ENCODE results near the gene SELENOW. TPM values are rescaled to one million over a fixed set of nuclear protein-coding genes. Genes with fewer than 3 reads are reported as not detected.

Gene SELENOW
- total RNA-seq, 2 experiments from 2014 or later = 71.6 TPM

DNA sequence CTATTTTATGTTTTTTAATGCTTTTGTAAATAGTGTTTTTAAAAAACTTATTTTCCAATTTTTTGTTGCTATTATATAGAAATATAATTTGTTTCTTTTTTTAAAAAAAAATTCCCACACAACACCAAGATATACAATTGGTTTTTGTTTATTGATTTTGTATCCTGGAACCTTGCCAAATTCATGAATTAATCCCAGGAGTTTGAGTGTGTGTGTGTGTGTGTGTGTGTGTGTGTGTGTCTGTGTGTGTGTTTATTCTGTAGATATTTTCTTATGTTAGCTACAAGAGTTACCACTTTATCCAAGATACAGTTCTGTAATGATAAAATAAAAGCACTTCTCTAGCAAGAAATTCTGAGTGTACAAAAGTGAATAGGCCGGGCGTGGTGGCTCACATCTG, 18.3 kb downstream of the SELENOW start:
- Histone ChIP-seq H3K36me3 (ENCODE audit: insufficient read depth, low read length) (no peaks in the 10 kb centered on the region), H3K27ac (ENCODE audit: low read depth in 1 of 2, low read length in 2 of 2) (no peak overlapping the region), H3K4me1 (ENCODE audit: insufficient read depth, low read length) (no peaks in the 10 kb centered on the region), H3K27me3 (ENCODE audit: control insufficient read depth in 1 of 2, insufficient read depth in 2 of 2, low read length in 2 of 2) (peaks cover 0 to 4% of the 10 kb centered on the region in 2 experiments), H3K4me3 (ENCODE audit: low read length) (no peak overlapping the region), H3K9me3 (ENCODE audit: control insufficient read depth in 1 of 2, insufficient read depth in 1 of 2, low read length in 2 of 2) (no peaks in the 10 kb centered on the region)
- ChIA-PET POLR2A (no interaction called here), CTCF (no interaction called here)
- Mint-ChIP-seq H3K36me3 (ENCODE audit: low read depth) (no peaks in the 10 kb centered on the region), H3K4me1 (ENCODE audit: low read depth) (no peaks in the 10 kb centered on the region), H3K27me3 (peaks cover 4% of the 10 kb centered on the region), H3K4me3 (no peak overlapping the region), H3K9me3 (no peaks in the 10 kb centered on the region), H3K27ac (no peak overlapping the region)
- DNase-seq (no peak), ATAC-seq (ENCODE audit: poor library complexity) (no peak)
- intact Hi-C loops (cut with DNase I, micrococcal nuclease) = no loop called here
- no peak for TF ChIP-seq CTCF (IDR thresholded peaks at IDR 0.05)

- H3K9me3 Mint-ChIP-seq = no peaks in the 10 kb centered on the region
- H3K36me3 Mint-ChIP-seq (ENCODE audit: low read depth) = no peaks in the 10 kb centered on the region
- H3K27me3 Mint-ChIP-seq = peaks cover 4% of the 10 kb centered on the region
- no peaks in the 10 kb centered on the region for H3K4me1 Mint-ChIP-seq (ENCODE audit: low read depth)
- peaks cover 0 to 4% of the 10 kb centered on the region in 2 experiments for H3K27me3 ChIP-seq (ENCODE audit: control insufficient read depth in 1 of 2, insufficient read depth in 2 of 2, low read length in 2 of 2)
- TF ChIP-seq CTCF (IDR thresholded peaks at IDR 0.05) = no peak
- H3K4me3 Mint-ChIP-seq = no peak overlapping the region
- ATAC-seq (ENCODE audit: poor library complexity) = no peak
- no peak overlapping the region for H3K27ac ChIP-seq (ENCODE audit: low read depth in 1 of 2, low read length in 2 of 2)
- H3K4me3 ChIP-seq (ENCODE audit: low read length) = no peak overlapping the region
- ChIA-PET POLR2A (no interaction called here), CTCF (no interaction called here)
- no peaks in the 10 kb centered on the region for H3K9me3 ChIP-seq (ENCODE audit: control insufficient read depth in 1 of 2, insufficient read depth in 1 of 2, low read length in 2 of 2)
- intact Hi-C loops (cut with DNase I, micrococcal nuclease) = no loop called here
- H3K27ac Mint-ChIP-seq = no peak overlapping the region
- no peaks in the 10 kb centered on the region for H3K4me1 ChIP-seq (ENCODE audit: insufficient read depth, low read length)
- DNase-seq = no peak
- H3K36me3 ChIP-seq (ENCODE audit: insufficient read depth, low read length) = no peaks in the 10 kb centered on the region
These were observed 19.7 kb downstream of the SELENOW start for GRCh38 chr19:47797996-47798903.

DNA sequence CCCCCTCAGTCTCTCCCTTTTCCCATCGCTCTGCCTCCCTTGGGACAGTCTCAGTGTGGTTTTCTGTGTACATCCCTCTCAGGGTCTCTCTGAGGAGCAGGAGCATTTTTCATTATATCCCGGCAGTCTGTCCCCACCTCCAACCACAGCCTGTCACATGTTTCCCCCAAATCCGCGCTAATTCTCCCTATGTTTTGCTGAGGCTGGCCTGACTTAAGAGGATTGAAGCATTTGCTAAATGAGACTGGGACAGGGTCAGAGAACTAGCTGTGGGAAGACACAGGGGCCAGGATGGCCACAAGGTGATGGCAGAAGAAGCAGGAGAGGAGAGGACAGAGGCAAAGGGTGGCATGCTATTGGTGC, 20.4 kb downstream of the SELENOW start:
- intact Hi-C loops (cut with DNase I, micrococcal nuclease) = no loop called here
- no peak for ATAC-seq (ENCODE audit: poor library complexity)

More for the DNA sequence above, 20.4 kb downstream of the SELENOW start:
- no peaks in the 10 kb centered on the region for H3K9me3 Mint-ChIP-seq
- no peak overlapping the region for H3K27ac ChIP-seq (ENCODE audit: low read depth in 1 of 2, low read length in 2 of 2)
- CTCF ChIA-PET = no interaction called here
- H3K4me3 Mint-ChIP-seq = no peak overlapping the region
- H3K9me3 ChIP-seq (ENCODE audit: control insufficient read depth in 1 of 2, insufficient read depth in 1 of 2, low read length in 2 of 2) = no peaks in the 10 kb centered on the region
- no peak for TF ChIP-seq CTCF (IDR thresholded peaks at IDR 0.05)
- DNase-seq = no peak
- no peaks in the 10 kb centered on the region for H3K4me1 Mint-ChIP-seq (ENCODE audit: low read depth)
- no peaks in the 10 kb centered on the region for H3K36me3 ChIP-seq (ENCODE audit: insufficient read depth, low read length)
- peaks cover 0 to 4% of the 10 kb centered on the region in 2 experiments for H3K27me3 ChIP-seq (ENCODE audit: control insufficient read depth in 1 of 2, insufficient read depth in 2 of 2, low read length in 2 of 2)
- POLR2A ChIA-PET = no interaction called here
- no peaks in the 10 kb centered on the region for H3K4me1 ChIP-seq (ENCODE audit: insufficient read depth, low read length)
- no peaks in the 10 kb centered on the region for H3K36me3 Mint-ChIP-seq (ENCODE audit: low read depth)
- peaks cover 4% of the 10 kb centered on the region for H3K27me3 Mint-ChIP-seq
- H3K27ac Mint-ChIP-seq = no peak overlapping the region
- no peak overlapping the region for H3K4me3 ChIP-seq (ENCODE audit: low read length)
